ENCODE data around the gene ZMIZ1. TPM values are rescaled to one million over a fixed set of nuclear protein-coding genes. Genes with fewer than 3 reads are reported as not detected.

The ZMIZ1 gene
- total RNA-seq, 1 experiment from 2014 or later = 28.4 TPM

DNA sequence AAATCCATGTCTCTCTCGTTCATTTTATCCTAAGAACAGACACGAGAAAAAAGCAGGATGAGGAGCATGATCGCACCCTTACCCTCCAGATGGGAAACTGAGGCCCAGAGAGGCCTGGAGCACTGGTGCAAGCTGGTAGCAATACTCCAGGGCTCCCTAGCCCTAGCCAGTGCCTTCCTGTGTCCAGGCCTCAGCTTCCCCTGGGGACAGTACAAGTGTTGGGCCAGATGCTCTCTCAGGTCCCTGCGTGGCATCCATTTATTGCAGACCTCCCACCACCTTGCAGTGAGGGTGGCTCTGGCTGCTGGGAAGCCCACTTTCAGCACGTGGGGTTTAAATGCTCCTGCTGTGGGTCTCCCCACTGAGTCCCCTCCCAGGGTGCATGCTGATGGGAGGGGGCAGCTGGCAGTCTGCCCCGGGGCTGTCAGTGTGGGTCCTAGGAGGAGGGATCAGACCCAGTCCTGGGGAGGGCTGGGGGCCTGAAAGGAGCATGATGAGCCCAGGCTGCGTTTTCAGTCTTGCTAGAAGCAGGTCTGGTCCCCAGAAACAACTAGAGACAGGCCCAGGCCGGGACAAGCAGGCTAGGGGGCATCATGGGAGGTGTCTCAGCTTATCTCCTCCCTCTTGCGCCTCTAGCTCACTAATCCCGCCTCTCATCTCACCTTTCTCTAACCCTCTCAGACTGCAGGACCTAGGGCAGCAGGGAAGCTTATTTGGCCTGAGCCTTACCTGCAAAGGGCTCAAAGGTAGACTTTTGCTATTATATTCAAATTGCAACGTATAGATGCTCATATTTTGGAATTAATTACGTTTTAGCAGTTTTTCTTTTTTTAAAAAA is 277.8 kb downstream of the ZMIZ1 start (continued):
- TF ChIP-seq TCF7L2 (IDR thresholded peaks at IDR 0.05; ENCODE audit: borderline replicate concordance, extremely low read depth, insufficient read depth, insufficient read length) = no peak
- TF ChIP-seq SP1 (IDR thresholded peaks at IDR 0.05; ENCODE audit: low read depth) = no peak
- TF ChIP-seq, protein P1, sequence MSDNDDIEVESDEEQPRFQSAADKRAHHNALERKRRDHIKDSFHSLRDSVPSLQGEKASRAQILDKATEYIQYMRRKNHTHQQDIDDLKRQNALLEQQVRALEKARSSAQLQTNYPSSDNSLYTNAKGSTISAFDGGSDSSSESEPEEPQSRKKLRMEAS (IDR thresholded peaks at IDR 0.05) = no peak
- TF ChIP-seq EGR1 (IDR thresholded peaks at IDR 0.05; ENCODE audit: low read depth) = no peak
- TF ChIP-seq ZNF274 (IDR thresholded peaks at IDR 0.05; ENCODE audit: low read depth, low read length) = no peak
- no peak for TF ChIP-seq EZH2phosphoT487 (IDR thresholded peaks at IDR 0.05; ENCODE audit: borderline replicate concordance)
- TF ChIP-seq JUND (IDR thresholded peaks at IDR 0.05) = no peak

- DNase-seq (ENCODE audit: low read depth, low spot score) (peak; percentile 81), ATAC-seq (peak; percentile 87)
- intact Hi-C loops (cut with micrococcal nuclease) = no loop called here
- peak within 1 kb of the TSS; percentile 100 for H3K9ac ChIP-seq (ENCODE audit: low read length)
- ChIA-PET POLR2A (interaction anchor here (0.8 to 0.9 kb wide), 3 partner anchors 10 to 141 kb away, joined by 3 read pairs; no protein-coding TSS in a partner anchor), CTCF (interaction anchor here (0.9 to 2.7 kb wide), 4 partner anchors 10 to 141 kb away, joined by 3 to 7 read pairs (median 5); no protein-coding TSS in a partner anchor), RAD21 (ENCODE audit: low non-redundant PET in 1 of 2, low total read pairs in 2 of 2, uncharacterized antibody in 2 of 2, unreplicated experiment in 2 of 2) (no interaction called here)
- H2AFZ ChIP-seq (ENCODE audit: low read depth, low read length, poor library complexity, severe bottlenecking) = peak within 1 kb of the TSS; percentile 97
- H3K9me2 ChIP-seq (ENCODE audit: insufficient read depth) = no peaks in the 10 kb centered on the region
- peak within 1 kb of the TSS; percentile 85 to 99 for H3K4me3 ChIP-seq (replicated peaks in 1 of 2; ENCODE audit: low read depth in 1 of 2, low read length in 2 of 2)
- peaks cover 12% of the 10 kb centered on the region; the same call in 1 of the 2 replicates for H4K20me1 ChIP-seq (ENCODE audit: insufficient read depth)
- H3K4me2 ChIP-seq (ENCODE audit: low read length) = peak within 1 kb of the TSS; percentile 97
- peak within 1 kb of the TSS; percentile 90 for H3K27ac ChIP-seq (ENCODE audit: low read depth, low read length)
- H3K4me1 ChIP-seq (ENCODE audit: control insufficient read depth in 1 of 2, insufficient read depth in 2 of 2, low read length in 2 of 2) = peaks cover 7 to 34% of the 10 kb centered on the region in 2 experiments; a peak in 3 of 4 replicates
- H3K27me3 ChIP-seq (ENCODE audit: insufficient read depth, low read length) = no peaks in the 10 kb centered on the region
- peaks cover 47% of the 10 kb centered on the region for H3K79me2 ChIP-seq (ENCODE audit: insufficient read depth, low read length)
- no TSS peak for BruUV-seq (replicated peaks)
- no peaks in the 10 kb centered on the region for H3K9me3 ChIP-seq (ENCODE audit: control insufficient read depth in 1 of 2, insufficient read depth in 1 of 2, low read depth in 1 of 2, low read length in 2 of 2)
- H3K36me3 ChIP-seq (ENCODE audit: control insufficient read depth in 1 of 2, insufficient read depth in 2 of 2, low read length in 2 of 2) = peaks cover 21 to 37% of the 10 kb centered on the region in 2 experiments; a peak in 3 of 4 replicates
- TF ChIP-seq, protein P1 (IDR thresholded peaks at IDR 0.05) = no peak
- TF ChIP-seq ZFX (IDR thresholded peaks at IDR 0.05) (peak; percentile 91; the same call in 1 of the 2 replicates), ZBTB33 (IDR thresholded peaks at IDR 0.05; ENCODE audit: extremely low read depth, insufficient replicate concordance, low read length) (no peak), SP1 (IDR thresholded peaks at IDR 0.05; ENCODE audit: low read depth) (no peak), YY1 (IDR thresholded peaks at IDR 0.05; ENCODE audit: extremely low read depth, insufficient replicate concordance, low read depth, low read length) (peak; percentile 44), FOSL1 (IDR thresholded peaks at IDR 0.05; ENCODE audit: low read depth) (no peak), CTCF (IDR thresholded peaks at IDR 0.05 in 2 of 3, conservative IDR thresholded peaks at IDR 0.05 in 1 of 3; ENCODE audit: borderline replicate concordance in 1 of 3, insufficient read depth in 1 of 3, low read depth in 2 of 3, low read length in 2 of 3) (peak; percentile 70 to 92 (median 84)), RAD21 (IDR thresholded peaks at IDR 0.05; ENCODE audit: low read depth) (peak; percentile 67), EZH2phosphoT487 (IDR thresholded peaks at IDR 0.05; ENCODE audit: borderline replicate concordance) (no peak), POLR2AphosphoS5 (IDR thresholded peaks at IDR 0.05; ENCODE audit: low read depth, low read length) (peak; percentile 91)
Measured at GRCh38 chr10:79347226-79347893, 278.6 kb downstream of the ZMIZ1 start, which contains the start of gene PPIF. PPIF (plus strand) TSS chr10:79347469; CDS start chr10:79347549, 80 bp downstream.
